Measurements from ENCODE around the gene TRIML2.

TRIML2 gene

GRCh38 chr4:188106454-188106853 is 2.9 kb downstream of the TRIML2 start:
- TF ChIP-seq, protein P1, sequence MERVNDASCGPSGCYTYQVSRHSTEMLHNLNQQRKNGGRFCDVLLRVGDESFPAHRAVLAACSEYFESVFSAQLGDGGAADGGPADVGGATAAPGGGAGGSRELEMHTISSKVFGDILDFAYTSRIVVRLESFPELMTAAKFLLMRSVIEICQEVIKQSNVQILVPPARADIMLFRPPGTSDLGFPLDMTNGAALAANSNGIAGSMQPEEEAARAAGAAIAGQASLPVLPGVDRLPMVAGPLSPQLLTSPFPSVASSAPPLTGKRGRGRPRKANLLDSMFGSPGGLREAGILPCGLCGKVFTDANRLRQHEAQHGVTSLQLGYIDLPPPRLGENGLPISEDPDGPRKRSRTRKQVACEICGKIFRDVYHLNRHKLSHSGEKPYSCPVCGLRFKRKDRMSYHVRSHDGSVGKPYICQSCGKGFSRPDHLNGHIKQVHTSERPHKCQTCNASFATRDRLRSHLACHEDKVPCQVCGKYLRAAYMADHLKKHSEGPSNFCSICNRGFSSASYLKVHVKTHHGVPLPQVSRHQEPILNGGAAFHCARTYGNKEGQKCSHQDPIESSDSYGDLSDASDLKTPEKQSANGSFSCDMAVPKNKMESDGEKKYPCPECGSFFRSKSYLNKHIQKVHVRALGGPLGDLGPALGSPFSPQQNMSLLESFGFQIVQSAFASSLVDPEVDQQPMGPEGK (CRISPR knock-in tag; IDR thresholded peaks at IDR 0.05; ENCODE audit: borderline replicate concordance) = no peak
- TF ChIP-seq PPARA (CRISPR knock-in tag; IDR thresholded peaks at IDR 0.05; ENCODE audit: borderline replicate concordance) = no peak
- no peak for TF ChIP-seq CREB5 (CRISPR knock-in tag; IDR thresholded peaks at IDR 0.05; ENCODE audit: low read depth)
- no peak for TF ChIP-seq CSRNP3 (CRISPR knock-in tag; IDR thresholded peaks at IDR 0.05)
- TF ChIP-seq RARB (CRISPR knock-in tag; IDR thresholded peaks at IDR 0.05) = no peak
- no peak for TF ChIP-seq CSDC2 (CRISPR knock-in tag; IDR thresholded peaks at IDR 0.05)
- no peak for TF ChIP-seq TCF4 (CRISPR knock-in tag; IDR thresholded peaks at IDR 0.05; ENCODE audit: borderline replicate concordance)
- TF ChIP-seq GLIS3 (CRISPR knock-in tag; IDR thresholded peaks at IDR 0.05) = no peak
- TF ChIP-seq OSR1 (CRISPR knock-in tag; IDR thresholded peaks at IDR 0.05) = no peak
- TF ChIP-seq ZNF70 (CRISPR knock-in tag; IDR thresholded peaks at IDR 0.05) = no peak
- no peak for TF ChIP-seq ZNF565 (CRISPR knock-in tag; conservative IDR thresholded peaks at IDR 0.05; ENCODE audit: low read depth)
- TF ChIP-seq ZC3H10 (CRISPR knock-in tag; IDR thresholded peaks at IDR 0.05) = no peak
- TF ChIP-seq ZFP3 (CRISPR knock-in tag; IDR thresholded peaks at IDR 0.05) = no peak
- TF ChIP-seq, protein P2, sequence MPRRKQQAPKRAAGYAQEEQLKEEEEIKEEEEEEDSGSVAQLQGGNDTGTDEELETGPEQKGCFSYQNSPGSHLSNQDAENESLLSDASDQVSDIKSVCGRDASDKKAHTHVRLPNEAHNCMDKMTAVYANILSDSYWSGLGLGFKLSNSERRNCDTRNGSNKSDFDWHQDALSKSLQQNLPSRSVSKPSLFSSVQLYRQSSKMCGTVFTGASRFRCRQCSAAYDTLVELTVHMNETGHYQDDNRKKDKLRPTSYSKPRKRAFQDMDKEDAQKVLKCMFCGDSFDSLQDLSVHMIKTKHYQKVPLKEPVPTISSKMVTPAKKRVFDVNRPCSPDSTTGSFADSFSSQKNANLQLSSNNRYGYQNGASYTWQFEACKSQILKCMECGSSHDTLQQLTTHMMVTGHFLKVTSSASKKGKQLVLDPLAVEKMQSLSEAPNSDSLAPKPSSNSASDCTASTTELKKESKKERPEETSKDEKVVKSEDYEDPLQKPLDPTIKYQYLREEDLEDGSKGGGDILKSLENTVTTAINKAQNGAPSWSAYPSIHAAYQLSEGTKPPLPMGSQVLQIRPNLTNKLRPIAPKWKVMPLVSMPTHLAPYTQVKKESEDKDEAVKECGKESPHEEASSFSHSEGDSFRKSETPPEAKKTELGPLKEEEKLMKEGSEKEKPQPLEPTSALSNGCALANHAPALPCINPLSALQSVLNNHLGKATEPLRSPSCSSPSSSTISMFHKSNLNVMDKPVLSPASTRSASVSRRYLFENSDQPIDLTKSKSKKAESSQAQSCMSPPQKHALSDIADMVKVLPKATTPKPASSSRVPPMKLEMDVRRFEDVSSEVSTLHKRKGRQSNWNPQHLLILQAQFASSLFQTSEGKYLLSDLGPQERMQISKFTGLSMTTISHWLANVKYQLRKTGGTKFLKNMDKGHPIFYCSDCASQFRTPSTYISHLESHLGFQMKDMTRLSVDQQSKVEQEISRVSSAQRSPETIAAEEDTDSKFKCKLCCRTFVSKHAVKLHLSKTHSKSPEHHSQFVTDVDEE (CRISPR knock-in tag; IDR thresholded peaks at IDR 0.05) = no peak
- TF ChIP-seq SNAI2 (CRISPR knock-in tag; IDR thresholded peaks at IDR 0.05) = no peak
- no peak for TF ChIP-seq ZFP30 (CRISPR knock-in tag; IDR thresholded peaks at IDR 0.05)
- no peak for ATAC-seq

GRCh38 chr4:188092824-188093223 is 16.6 kb downstream of the TRIML2 start:
- TF ChIP-seq ISL1 (CRISPR knock-in tag; IDR thresholded peaks at IDR 0.05) = no peak
- TF ChIP-seq, protein P1 (CRISPR knock-in tag; IDR thresholded peaks at IDR 0.05; ENCODE audit: borderline replicate concordance) = no peak
- no peak for TF ChIP-seq CSRNP3 (CRISPR knock-in tag; IDR thresholded peaks at IDR 0.05)
- no peak for TF ChIP-seq SNAI2 (CRISPR knock-in tag; IDR thresholded peaks at IDR 0.05)
- TF ChIP-seq ZFP30 (CRISPR knock-in tag; IDR thresholded peaks at IDR 0.05) = no peak
- ATAC-seq = no peak

- no peak for ATAC-seq
- TF ChIP-seq GLIS3 (CRISPR knock-in tag; IDR thresholded peaks at IDR 0.05) = no peak
- TF ChIP-seq TCF4 (CRISPR knock-in tag; IDR thresholded peaks at IDR 0.05; ENCODE audit: borderline replicate concordance) = no peak
- TF ChIP-seq ZC3H10 (CRISPR knock-in tag; IDR thresholded peaks at IDR 0.05) = no peak
These were observed 22.5 kb downstream of the TRIML2 start for GRCh38 chr4:188086858-188087257.
